Thymus (tissue), 11 donors: ENCODE measurements around the gene ZBTB7C. TPM values are rescaled to one million over a fixed set of nuclear protein-coding genes. Genes with fewer than 3 reads are reported as not detected.

Experiments used
- DNase-seq, 9 donors: peaks; one replicate each; pipeline ENCODE4 v3.0.0-alpha.2; 2013; ENCODE audit warnings: low spot score in 9 of 9, low read depth in 6 of 9, missing footprints in 1 of 9
- H3K27ac ChIP-seq, 2 donors: one replicate each; pipeline ENCODE4 v1.5.1; 2013; ENCODE audit warnings: control low read depth in 1 of 2, low read depth in 1 of 2, low read length in 1 of 2, mild to moderate bottlenecking in 1 of 2, moderate library complexity in 1 of 2
- H3K27me3 ChIP-seq, 2 donors: one replicate each; pipeline ENCODE4 v1.5.1; 2013; ENCODE audit warnings: low read length in 1 of 2; ENCODE audit not compliant: control insufficient read depth in 2 of 2, insufficient read depth in 1 of 2
- H3K36me3 ChIP-seq, 2 donors: one replicate each; pipeline ENCODE4 v1.5.1; 2013; ENCODE audit warnings: low read length in 1 of 2, mild to moderate bottlenecking in 1 of 2, moderate library complexity in 1 of 2; ENCODE audit not compliant: control insufficient read depth in 2 of 2, insufficient read depth in 2 of 2
- H3K4me1 ChIP-seq, 2 donors: one replicate each; pipeline ENCODE4 v1.5.1; 2013; ENCODE audit warnings: low read length in 2 of 2; ENCODE audit not compliant: control insufficient read depth in 2 of 2, insufficient read depth in 2 of 2
- H3K4me3 ChIP-seq, 2 donors: one replicate each; pipeline ENCODE4 v1.5.1; 2013; ENCODE audit warnings: low read length in 2 of 2, control low read depth in 1 of 2, mild to moderate bottlenecking in 1 of 2
- H3K9me3 ChIP-seq, 2 donors: one replicate each; pipeline ENCODE4 v1.5.1; 2013; ENCODE audit warnings: low read length in 1 of 2, mild to moderate bottlenecking in 1 of 2; ENCODE audit not compliant: control insufficient read depth in 2 of 2, insufficient read depth in 1 of 2
- WGBS: extraction: QIAGEN DNeasy Blood & Tissue Kit; methylation state at CpG from one replicate; pipeline ENCODE4 v1.1.7; 2013; 5-methylcytosine and 5-hydroxymethylcytosine counted together
- polyA plus RNA-seq: library from polyadenylated mRNA; stranded (reverse); fragments of 200-250 nt; gene quantifications from one replicate; pipeline ENCODE4 v1.2.3, GENCODE V29; 2013
- total RNA-seq: library from RNA; stranded (reverse); fragments of 120-200 nt; gene quantifications from one replicate; pipeline ENCODE4 v1.2.4, GENCODE V29; 2013
- donor health status: healthy.

The ZBTB7C gene
- total and polyA plus RNA-seq, 2 donors, result 0.14 to 0.73 TPM

GRCh38 chr18:48387300-48387699 is 21.9 kb downstream of the ZBTB7C start:
- 89% methylated on average over 1 of the region's 1 CpG for WGBS
- DNase-seq, result no peak
- H3K4me1 ChIP-seq, result no peaks in the 10 kb centered on the region

DNA sequence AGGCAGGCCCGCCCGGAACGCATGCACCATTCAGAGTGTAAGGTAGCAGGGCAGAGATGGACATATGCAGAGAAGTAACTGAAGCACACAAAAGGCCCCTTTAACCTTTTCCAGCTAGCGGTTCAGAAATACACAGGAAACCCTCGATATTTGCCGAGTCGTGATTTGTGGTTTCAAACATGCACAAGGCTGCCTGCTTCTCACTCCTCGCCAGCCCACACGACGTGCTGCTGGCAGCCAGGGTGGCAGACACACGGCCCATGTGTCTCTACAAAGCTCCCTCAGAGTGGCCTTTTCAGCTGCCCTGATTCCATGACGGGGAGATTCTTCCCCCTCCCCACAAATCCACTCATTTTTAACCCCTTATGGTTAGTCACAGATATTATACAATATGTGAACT is 23.6 kb downstream of the ZBTB7C start:
- H3K9me3 ChIP-seq, result no peaks in the 10 kb centered on the region
- H3K27ac ChIP-seq, result no peak overlapping the region
- no peak for DNase-seq
- H3K4me1 ChIP-seq, result no peaks in the 10 kb centered on the region
- 24% methylated on average over 12 of the region's 12 CpGs for WGBS
- no peaks in the 10 kb centered on the region for H3K36me3 ChIP-seq
- no peak overlapping the region for H3K4me3 ChIP-seq
- peaks cover 2 to 5% of the 10 kb centered on the region in 2 donors for H3K27me3 ChIP-seq

More at GRCh38 chr18:48387300-48387699, 21.9 kb downstream of the ZBTB7C start:
- H3K27ac ChIP-seq, result no peak overlapping the region
- H3K36me3 ChIP-seq, result no peaks in the 10 kb centered on the region
- peaks cover 2 to 6% of the 10 kb centered on the region in 2 donors for H3K27me3 ChIP-seq
- H3K4me3 ChIP-seq, result no peak overlapping the region
- H3K9me3 ChIP-seq, result no peaks in the 10 kb centered on the region

DNA sequence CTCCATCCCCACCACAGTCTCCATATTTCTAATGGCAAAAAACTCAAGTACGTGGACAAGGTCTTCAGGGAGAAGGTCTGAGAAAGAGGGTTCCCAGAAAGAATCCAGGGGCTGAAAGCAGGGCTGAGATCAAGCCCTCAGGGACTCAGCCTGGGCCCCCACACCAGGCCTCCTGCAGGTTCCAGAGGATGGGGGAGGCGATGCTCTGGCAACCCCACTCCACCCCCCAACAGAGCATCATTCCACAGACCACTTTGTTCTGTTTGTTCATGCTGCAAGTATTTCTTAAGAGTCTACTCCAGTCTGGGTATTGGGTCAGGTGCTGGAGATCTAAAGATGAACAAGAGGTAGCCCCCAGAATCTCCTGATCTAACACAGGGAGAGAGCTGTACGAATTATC is 32.2 kb downstream of the ZBTB7C start:
- 74% methylated on average over 3 of the region's 3 CpGs for WGBS
- H3K4me1 ChIP-seq, result no peaks in the 10 kb centered on the region
- no peaks in the 10 kb centered on the region for H3K36me3 ChIP-seq
- no peak overlapping the region for H3K27ac ChIP-seq
- H3K9me3 ChIP-seq, result no peaks in the 10 kb centered on the region
- H3K4me3 ChIP-seq, result no peak overlapping the region
- no peak for DNase-seq
- H3K27me3 ChIP-seq, result peaks cover 0 to 6% of the 10 kb centered on the region in 2 donors

GRCh38 chr18:48376406-48376805 is 32.8 kb downstream of the ZBTB7C start:
- 39% methylated on average over 6 of the region's 6 CpGs for WGBS
- no peak overlapping the region for H3K27ac ChIP-seq
- no peak for DNase-seq

GRCh38 chr18:48375150-48375800 is 33.9 kb downstream of the ZBTB7C start:
- WGBS, result 66% methylated on average over 7 of the region's 7 CpGs
- Histone ChIP-seq H3K27me3 (peaks cover 0 to 6% of the 10 kb centered on the region in 2 donors), H3K27ac (no peak overlapping the region), H3K9me3 (no peaks in the 10 kb centered on the region), H3K36me3 (no peaks in the 10 kb centered on the region), H3K4me1 (no peaks in the 10 kb centered on the region), H3K4me3 (no peak overlapping the region)
- DNase-seq, result no peak

More at GRCh38 chr18:48376406-48376805, 32.8 kb downstream of the ZBTB7C start:
- Histone ChIP-seq H3K36me3 (no peaks in the 10 kb centered on the region), H3K4me3 (no peak overlapping the region), H3K27me3 (peaks cover 0 to 6% of the 10 kb centered on the region in 2 donors), H3K4me1 (no peaks in the 10 kb centered on the region), H3K9me3 (no peaks in the 10 kb centered on the region)

GRCh38 chr18:48374423-48375149 is 34.6 kb downstream of the ZBTB7C start:
- 76% methylated on average over 7 of the region's 7 CpGs for WGBS
- Histone ChIP-seq H3K9me3 (no peaks in the 10 kb centered on the region), H3K27me3 (peaks cover 0 to 6% of the 10 kb centered on the region in 2 donors), H3K27ac (no peak overlapping the region), H3K36me3 (no peaks in the 10 kb centered on the region), H3K4me3 (no peak overlapping the region), H3K4me1 (no peaks in the 10 kb centered on the region)
- no peak for DNase-seq

GRCh38 chr18:48371854-48372602 is 37.2 kb downstream of the ZBTB7C start:
- Histone ChIP-seq H3K4me3 (no peak overlapping the region), H3K36me3 (no peaks in the 10 kb centered on the region), H3K27me3 (peaks cover 0 to 9% of the 10 kb centered on the region in 2 donors), H3K9me3 (no peaks in the 10 kb centered on the region), H3K4me1 (no peaks in the 10 kb centered on the region), H3K27ac (no peak overlapping the region)
- 96% methylated on average over 7 of the region's 7 CpGs for WGBS
- DNase-seq, result no peak

DNA sequence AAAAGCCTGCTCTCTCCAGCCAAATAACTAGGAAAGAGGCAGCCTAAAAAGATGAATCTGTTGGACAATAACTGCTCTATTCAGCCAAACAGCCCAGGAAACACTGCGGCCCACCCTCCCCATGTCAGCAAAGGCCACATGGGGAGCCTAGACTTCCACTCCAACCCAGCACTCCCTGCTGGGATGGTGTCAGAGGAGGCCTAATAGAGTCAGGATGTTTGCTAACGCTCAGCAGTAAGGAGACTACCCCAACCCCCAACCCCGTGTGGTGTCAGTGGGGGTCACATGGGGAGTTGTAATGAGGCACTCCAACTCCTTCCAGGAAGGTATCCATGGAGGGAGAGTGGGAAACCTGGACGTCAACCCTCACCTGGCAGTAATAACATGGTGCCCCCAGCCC is 41.6 kb downstream of the ZBTB7C start:
- no peak for DNase-seq
- Histone ChIP-seq H3K36me3 (no peaks in the 10 kb centered on the region), H3K27me3 (peaks cover 0 to 3% of the 10 kb centered on the region in 2 donors), H3K27ac (no peak overlapping the region), H3K4me3 (no peak overlapping the region), H3K4me1 (no peaks in the 10 kb centered on the region), H3K9me3 (no peaks in the 10 kb centered on the region)
- WGBS, result 77% methylated on average over 4 of the region's 4 CpGs

GRCh38 chr18:48365965-48366364 is 43.2 kb downstream of the ZBTB7C start:
- Histone ChIP-seq H3K4me1 (no peaks in the 10 kb centered on the region), H3K36me3 (no peaks in the 10 kb centered on the region), H3K27ac (no peak overlapping the region), H3K9me3 (no peaks in the 10 kb centered on the region), H3K4me3 (no peak overlapping the region), H3K27me3 (peaks cover 0 to 3% of the 10 kb centered on the region in 2 donors)
- no peak for DNase-seq
